ENCODE results near the gene ADAMTSL4. TPM values are rescaled to one million over a fixed set of nuclear protein-coding genes. Genes with fewer than 3 reads are reported as not detected.

ADAMTSL4 gene
- total and polyA plus RNA-seq, 9 of the 15 experiments (the other 6 are each of a cell fraction or from before 2014, with no cell fraction given), result 12.7 to 212 (median 35.6) TPM

GRCh38 chr1:150548632-150549495 lies at the start of gene ADAMTSL4 (continued):
- no peak for TF ChIP-seq SRSF3 (IDR thresholded peaks at IDR 0.05; ENCODE audit: insufficient read depth, low read length)
- no peak for TF ChIP-seq ARID1B (IDR thresholded peaks at IDR 0.05)
- TF ChIP-seq CLOCK (CRISPR knock-in tag; IDR thresholded peaks at IDR 0.05; ENCODE audit: borderline replicate concordance), result no peak
- no peak for TF ChIP-seq GTF2E2 (tag; IDR thresholded peaks at IDR 0.05)
- no peak for TF ChIP-seq GTF3C2 (IDR thresholded peaks at IDR 0.05; ENCODE audit: borderline replicate concordance, extremely low read depth, insufficient read length)
- no peak for TF ChIP-seq NCOR1 (IDR thresholded peaks at IDR 0.05)
- TF ChIP-seq RBM39 (optimal IDR thresholded peaks at IDR 0.05; ENCODE audit: low read depth, low read length), result no peak
- no peak for TF ChIP-seq MAFG (tag; conservative IDR thresholded peaks at IDR 0.05)
- no peak for TF ChIP-seq FOXA1 (IDR thresholded peaks at IDR 0.05; ENCODE audit: borderline replicate concordance)
- TF ChIP-seq THAP7 (CRISPR knock-in tag; IDR thresholded peaks at IDR 0.05), result no peak
- no peak for TF ChIP-seq TAF7 (tag; IDR thresholded peaks at IDR 0.05)
- TF ChIP-seq THRB (CRISPR knock-in tag; conservative IDR thresholded peaks at IDR 0.05), result no peak
- no peak for TF ChIP-seq NKRF (IDR thresholded peaks at IDR 0.05; ENCODE audit: borderline replicate concordance)
- TF ChIP-seq ZNF398 (CRISPR knock-in tag; IDR thresholded peaks at IDR 0.05), result no peak
- TF ChIP-seq BCL6 (CRISPR knock-in tag; IDR thresholded peaks at IDR 0.05), result no peak

Measured in K562 (cell line).